ENCODE results near the gene SMOC1.

SMOC1 gene

GRCh38 chr14:69924201-69924600 lies 45.0 kb downstream of the SMOC1 start:
- Histone ChIP-seq H2AK5ac (ENCODE audit: low read length, severe bottlenecking) (no peak overlapping the region), H3K9ac (ENCODE audit: low read length) (no peak overlapping the region), H3K23ac (ENCODE audit: low read length in 2 of 2) (no peak overlapping the region), H2AFZ (ENCODE audit: low read depth, low read length) (no peak overlapping the region), H2BK12ac (ENCODE audit: low read length in 2 of 2) (no peak overlapping the region), H3K27ac (ENCODE audit: low read length, poor library complexity, severe bottlenecking) (no peak overlapping the region), H3K36me3 (ENCODE audit: control insufficient read depth in 1 of 2, insufficient read depth in 2 of 2, low read depth in 1 of 2, low read length in 2 of 2) (no peaks in the 10 kb centered on the region), H2BK15ac (ENCODE audit: low read depth, poor library complexity, severe bottlenecking) (no peak overlapping the region), H3K4ac (ENCODE audit: low read depth in 1 of 2, low read length in 2 of 2) (no peak overlapping the region), H3K4me3 (ENCODE audit: insufficient read depth in 1 of 2, low read depth in 1 of 2, low read length in 2 of 2) (no peak overlapping the region), H3K79me1 (replicated peaks; ENCODE audit: low read length, poor library complexity, severe bottlenecking) (peaks cover 7% of the 10 kb centered on the region), H3K4me1 (ENCODE audit: control insufficient read depth, insufficient read depth, low read depth, low read length) (peaks cover 13% of the 10 kb centered on the region), H3K9me3 (ENCODE audit: control insufficient read depth, low read length) (no peaks in the 10 kb centered on the region), H3K27me3 (ENCODE audit: control insufficient read depth in 1 of 2, insufficient read depth in 1 of 2, low read length in 2 of 2) (peaks cover 0 to 16% of the 10 kb centered on the region in 2 experiments), H2BK120ac (ENCODE audit: low read depth, low read length) (no peak overlapping the region), H3K18ac (ENCODE audit: low read depth in 1 of 2, low read length in 2 of 2) (no peak overlapping the region), H2BK5ac (ENCODE audit: low read depth, low read length, poor library complexity, severe bottlenecking) (no peak overlapping the region), H4K8ac (ENCODE audit: low read length) (no peak overlapping the region), H3K4me2 (ENCODE audit: low read length, poor library complexity, severe bottlenecking) (no peak overlapping the region), H3K14ac (ENCODE audit: low read length in 2 of 2) (no peak overlapping the region), H4K91ac (ENCODE audit: low read length) (no peak overlapping the region)
- DNase-seq: no peak
- WGBS: 79% methylated on average over 4 of the region's 5 CpGs

GRCh38 chr14:69928111-69928523 lies 48.9 kb downstream of the SMOC1 start:
- no peak overlapping the region for H2BK5ac ChIP-seq (ENCODE audit: low read depth, low read length, poor library complexity, severe bottlenecking)
- DNase-seq: no peak
- no peak overlapping the region for H2BK120ac ChIP-seq (ENCODE audit: low read depth, low read length)
- peaks cover 24% of the 10 kb centered on the region for H3K79me1 ChIP-seq (replicated peaks; ENCODE audit: low read length, poor library complexity, severe bottlenecking)
- H3K27me3 ChIP-seq (ENCODE audit: control insufficient read depth in 1 of 2, insufficient read depth in 1 of 2, low read length in 2 of 2): peaks cover 0 to 30% of the 10 kb centered on the region in 2 experiments
- no peak overlapping the region for H3K14ac ChIP-seq (ENCODE audit: low read length in 2 of 2)
- no peak overlapping the region for H2AFZ ChIP-seq (ENCODE audit: low read depth, low read length)
- no peak overlapping the region for H3K23ac ChIP-seq (ENCODE audit: low read length in 2 of 2)
- 54% methylated on average over 6 of the region's 6 CpGs for WGBS
- no peaks in the 10 kb centered on the region for H3K36me3 ChIP-seq (ENCODE audit: control insufficient read depth in 1 of 2, insufficient read depth in 2 of 2, low read depth in 1 of 2, low read length in 2 of 2)
- H3K4me2 ChIP-seq (ENCODE audit: low read length, poor library complexity, severe bottlenecking): no peak overlapping the region
- no peak overlapping the region for H3K18ac ChIP-seq (ENCODE audit: low read depth in 1 of 2, low read length in 2 of 2)
- H2BK15ac ChIP-seq (ENCODE audit: low read depth, poor library complexity, severe bottlenecking): no peak overlapping the region
- no peak overlapping the region for H3K4me3 ChIP-seq (ENCODE audit: insufficient read depth in 1 of 2, low read depth in 1 of 2, low read length in 2 of 2)
- no peak overlapping the region for H2AK5ac ChIP-seq (ENCODE audit: low read length, severe bottlenecking)
- H4K8ac ChIP-seq (ENCODE audit: low read length): no peak overlapping the region
- H2BK12ac ChIP-seq (ENCODE audit: low read length in 2 of 2): no peak overlapping the region
- H4K91ac ChIP-seq (ENCODE audit: low read length): no peak overlapping the region
- no peak overlapping the region for H3K27ac ChIP-seq (ENCODE audit: low read length, poor library complexity, severe bottlenecking)
- peaks cover 12% of the 10 kb centered on the region for H3K4me1 ChIP-seq (ENCODE audit: control insufficient read depth, insufficient read depth, low read depth, low read length)
- no peak overlapping the region for H3K4ac ChIP-seq (ENCODE audit: low read depth in 1 of 2, low read length in 2 of 2)
- H3K9me3 ChIP-seq (ENCODE audit: control insufficient read depth, low read length): no peaks in the 10 kb centered on the region
- H3K9ac ChIP-seq (ENCODE audit: low read length): no peak overlapping the region

GRCh38 chr14:69930780-69931379 lies 51.7 kb downstream of the SMOC1 start:
- Histone ChIP-seq H4K8ac (ENCODE audit: low read length) (no peak overlapping the region), H2BK15ac (ENCODE audit: low read depth, poor library complexity, severe bottlenecking) (no peak overlapping the region), H2BK12ac (ENCODE audit: low read length in 2 of 2) (no peak overlapping the region), H3K4me3 (ENCODE audit: insufficient read depth in 1 of 2, low read depth in 1 of 2, low read length in 2 of 2) (no peak overlapping the region), H2AK5ac (ENCODE audit: low read length, severe bottlenecking) (no peak overlapping the region), H3K27me3 (ENCODE audit: control insufficient read depth in 1 of 2, insufficient read depth in 1 of 2, low read length in 2 of 2) (peaks cover 0 to 28% of the 10 kb centered on the region in 2 experiments), H3K4ac (ENCODE audit: low read depth in 1 of 2, low read length in 2 of 2) (no peak overlapping the region), H3K79me1 (replicated peaks; ENCODE audit: low read length, poor library complexity, severe bottlenecking) (peaks cover 29% of the 10 kb centered on the region), H2BK120ac (ENCODE audit: low read depth, low read length) (no peak overlapping the region), H3K9me3 (ENCODE audit: control insufficient read depth, low read length) (no peaks in the 10 kb centered on the region), H3K4me2 (ENCODE audit: low read length, poor library complexity, severe bottlenecking) (no peak overlapping the region), H3K9ac (ENCODE audit: low read length) (no peak overlapping the region), H4K91ac (ENCODE audit: low read length) (no peak overlapping the region), H2AFZ (ENCODE audit: low read depth, low read length) (no peak overlapping the region), H3K36me3 (ENCODE audit: control insufficient read depth in 1 of 2, insufficient read depth in 2 of 2, low read depth in 1 of 2, low read length in 2 of 2) (no peaks in the 10 kb centered on the region), H3K18ac (ENCODE audit: low read depth in 1 of 2, low read length in 2 of 2) (no peak overlapping the region), H2BK5ac (ENCODE audit: low read depth, low read length, poor library complexity, severe bottlenecking) (no peak overlapping the region), H3K23ac (ENCODE audit: low read length in 2 of 2) (no peak overlapping the region), H3K14ac (ENCODE audit: low read length in 2 of 2) (no peak overlapping the region), H3K27ac (ENCODE audit: low read length, poor library complexity, severe bottlenecking) (no peak overlapping the region), H3K4me1 (ENCODE audit: control insufficient read depth, insufficient read depth, low read depth, low read length) (peaks cover 12% of the 10 kb centered on the region)
- DNase-seq: no peak
- 78% methylated on average over 11 of the region's 11 CpGs for WGBS

- 66% methylated on average over 11 of the region's 12 CpGs for WGBS
- DNase-seq: no peak
These were observed 52.7 kb downstream of the SMOC1 start for GRCh38 chr14:69931960-69932359.

More at GRCh38 chr14:69931960-69932359, 52.7 kb downstream of the SMOC1 start:
- Histone ChIP-seq H2BK120ac (ENCODE audit: low read depth, low read length) (no peak overlapping the region), H3K27me3 (ENCODE audit: control insufficient read depth in 1 of 2, insufficient read depth in 1 of 2, low read length in 2 of 2) (peaks cover 0 to 21% of the 10 kb centered on the region in 2 experiments), H3K4me2 (ENCODE audit: low read length, poor library complexity, severe bottlenecking) (no peak overlapping the region), H3K36me3 (ENCODE audit: control insufficient read depth in 1 of 2, insufficient read depth in 2 of 2, low read depth in 1 of 2, low read length in 2 of 2) (no peaks in the 10 kb centered on the region), H3K18ac (ENCODE audit: low read depth in 1 of 2, low read length in 2 of 2) (no peak overlapping the region), H2BK15ac (ENCODE audit: low read depth, poor library complexity, severe bottlenecking) (no peak overlapping the region), H3K27ac (ENCODE audit: low read length, poor library complexity, severe bottlenecking) (no peak overlapping the region), H3K23ac (ENCODE audit: low read length in 2 of 2) (no peak overlapping the region), H3K9me3 (ENCODE audit: control insufficient read depth, low read length) (no peaks in the 10 kb centered on the region), H4K8ac (ENCODE audit: low read length) (no peak overlapping the region), H2BK12ac (ENCODE audit: low read length in 2 of 2) (no peak overlapping the region), H2AK5ac (ENCODE audit: low read length, severe bottlenecking) (no peak overlapping the region), H3K4ac (ENCODE audit: low read depth in 1 of 2, low read length in 2 of 2) (no peak overlapping the region), H3K9ac (ENCODE audit: low read length) (no peak overlapping the region), H2BK5ac (ENCODE audit: low read depth, low read length, poor library complexity, severe bottlenecking) (no peak overlapping the region), H3K4me3 (ENCODE audit: insufficient read depth in 1 of 2, low read depth in 1 of 2, low read length in 2 of 2) (no peak overlapping the region), H4K91ac (ENCODE audit: low read length) (no peak overlapping the region), H3K14ac (ENCODE audit: low read length in 2 of 2) (no peak overlapping the region), H2AFZ (ENCODE audit: low read depth, low read length) (no peak overlapping the region), H3K4me1 (ENCODE audit: control insufficient read depth, insufficient read depth, low read depth, low read length) (peaks cover 12% of the 10 kb centered on the region), H3K79me1 (replicated peaks; ENCODE audit: low read length, poor library complexity, severe bottlenecking) (peaks cover 29% of the 10 kb centered on the region)

Data from mesenchymal stem cell (in vitro differentiated cells and primary cell).